ENCODE results near the gene GBP5.
"Not testable (repeated sequence)": the region's sequence is repeated elsewhere in the genome, so short reads cannot be mapped to it uniquely, and the experiment has no call there.

GBP5 gene

DNA sequence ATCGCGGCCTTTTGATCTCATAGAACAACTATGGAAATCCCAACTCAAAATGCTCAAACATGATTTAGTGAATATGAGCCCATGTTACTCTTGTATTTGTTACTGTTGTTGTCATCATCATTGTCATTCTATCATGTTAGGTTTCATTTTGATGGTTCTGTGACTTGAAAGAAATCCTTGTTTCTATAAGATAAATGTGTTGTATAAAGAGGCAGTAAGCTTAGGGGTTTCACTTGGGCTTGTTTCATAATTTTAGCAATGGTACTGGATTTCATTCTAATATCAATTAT lies 15.3 kb upstream of the GBP5 start:
- H3K4me1 Mint-ChIP-seq (ENCODE audit: low read depth) = peaks cover 60% of the 10 kb centered on the region
- H3K4me3 Mint-ChIP-seq = no peak overlapping the region
- peaks cover 29% of the 10 kb centered on the region for H3K9me3 Mint-ChIP-seq
- H3K36me3 Mint-ChIP-seq (ENCODE audit: low read depth) = peaks cover 12% of the 10 kb centered on the region
- no peaks in the 10 kb centered on the region for H3K27me3 Mint-ChIP-seq
- H3K27ac Mint-ChIP-seq = peak overlapping the region; percentile 83

DNA sequence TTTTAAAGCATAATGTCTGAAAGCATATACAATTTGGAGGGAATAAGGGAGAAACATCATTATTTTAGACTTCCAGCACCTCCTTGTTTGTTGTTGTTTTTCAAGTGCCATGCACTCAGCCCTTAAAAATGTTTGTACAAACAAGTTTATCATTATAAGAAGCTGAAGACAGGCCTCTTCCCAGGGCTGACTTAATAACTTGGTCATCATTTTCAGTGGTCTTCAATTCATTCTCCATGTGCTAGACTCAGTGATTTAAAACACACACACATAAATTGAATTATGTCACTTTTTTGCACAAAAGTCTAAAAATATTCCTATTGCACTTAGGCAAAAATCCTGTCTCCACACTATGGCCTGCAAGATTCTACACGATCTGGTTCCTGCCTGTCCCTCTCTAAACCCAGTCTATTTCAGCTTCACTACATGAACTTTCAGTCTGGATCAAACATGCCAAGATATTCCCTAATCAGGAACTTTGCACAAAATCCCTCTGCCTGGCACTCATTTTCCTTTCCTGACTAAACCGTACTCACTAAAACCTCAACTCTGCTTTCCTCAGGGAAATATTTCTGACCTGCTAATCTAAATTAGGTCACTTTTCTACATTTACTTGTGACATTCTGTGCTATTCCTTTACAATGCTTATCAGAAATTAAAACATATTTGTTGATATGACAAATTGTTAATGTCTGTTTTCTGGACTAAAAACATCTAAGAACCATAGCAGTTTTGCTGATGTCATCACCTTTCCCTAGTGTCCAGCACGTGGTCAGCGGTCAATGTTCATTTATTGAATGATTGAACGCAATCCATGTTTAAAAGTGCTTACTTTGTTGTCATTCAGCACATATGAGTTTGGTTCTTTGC lies 14.8 kb upstream of the GBP5 start:
- peaks cover 23% of the 10 kb centered on the region for H3K9me3 Mint-ChIP-seq
- H3K27ac Mint-ChIP-seq = peak overlapping the region; percentile 83
- peak overlapping the region; percentile 64 for H3K4me3 Mint-ChIP-seq
- no peaks in the 10 kb centered on the region for H3K27me3 Mint-ChIP-seq
- H3K4me1 Mint-ChIP-seq (ENCODE audit: low read depth) = peaks cover 60% of the 10 kb centered on the region
- peaks cover 8% of the 10 kb centered on the region for H3K36me3 Mint-ChIP-seq (ENCODE audit: low read depth)

DNA sequence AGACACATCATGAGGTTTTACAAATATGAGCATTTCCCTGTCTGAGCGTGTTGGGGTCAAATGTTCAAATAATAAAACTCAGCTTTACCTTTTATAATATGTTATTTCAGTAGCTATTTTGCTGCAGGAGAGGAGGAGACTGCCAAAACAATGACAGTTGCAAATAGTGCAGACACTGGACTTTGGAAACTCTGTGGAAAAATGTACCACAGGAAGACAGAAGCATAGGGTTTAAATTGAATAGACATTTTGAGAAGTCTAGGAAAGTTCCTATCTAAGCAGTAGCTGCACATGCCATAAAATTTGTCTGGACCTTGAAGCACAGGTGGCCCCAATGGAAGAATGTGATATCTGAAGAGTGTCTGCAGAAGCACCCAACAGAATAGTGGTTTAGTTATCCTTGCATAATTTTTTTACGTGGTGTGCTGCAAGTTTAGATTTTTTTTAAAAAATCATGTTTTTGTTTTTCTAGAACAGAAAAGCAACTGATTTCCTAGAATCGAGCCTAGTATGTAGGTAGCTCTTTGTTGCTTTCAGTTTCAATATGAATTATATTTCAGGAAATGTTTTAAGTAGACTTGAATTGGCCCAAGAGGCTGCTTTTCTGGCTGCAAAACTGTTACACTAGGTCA lies 14.0 kb upstream of the GBP5 start:
- Mint-ChIP-seq H3K36me3 (ENCODE audit: low read depth) (peaks cover 8% of the 10 kb centered on the region), H3K9me3 (peaks cover 18% of the 10 kb centered on the region), H3K4me1 (ENCODE audit: low read depth) (peaks cover 67% of the 10 kb centered on the region), H3K27ac (peak overlapping the region; percentile 83), H3K27me3 (no peaks in the 10 kb centered on the region), H3K4me3 (peak overlapping the region; percentile 64)

DNA sequence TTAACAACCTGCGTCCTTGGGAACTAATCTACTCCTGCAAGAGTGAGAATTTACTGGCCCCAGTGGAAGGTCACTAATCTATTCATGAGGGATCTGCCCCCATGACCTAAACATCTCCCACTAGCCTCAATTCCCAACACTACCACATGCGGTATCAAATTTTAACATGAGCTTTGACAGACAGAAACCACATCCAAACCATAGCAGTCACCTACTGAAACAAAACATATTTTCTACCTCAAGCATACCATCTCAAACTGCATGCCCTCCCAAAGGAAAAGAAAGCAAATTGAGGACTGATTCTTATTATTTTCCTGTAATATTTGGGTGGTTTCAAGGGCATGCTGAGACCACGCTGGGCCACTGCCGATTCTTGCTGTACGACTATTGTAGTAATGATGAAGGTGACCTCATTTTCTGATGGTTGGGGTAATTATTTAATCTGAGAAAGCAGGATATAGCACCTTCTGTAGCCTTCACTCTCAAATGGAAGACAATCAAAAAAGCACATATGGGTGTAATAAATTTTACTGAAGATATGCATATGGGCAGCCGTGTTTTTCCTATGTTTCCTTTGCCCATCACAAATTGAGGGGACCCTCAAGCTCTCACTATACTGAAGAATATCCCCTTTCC lies 13.2 kb upstream of the GBP5 start:
- peaks cover 74% of the 10 kb centered on the region for H3K4me1 Mint-ChIP-seq (ENCODE audit: low read depth)
- H3K4me3 Mint-ChIP-seq = peak overlapping the region; percentile 25
- peaks cover 8% of the 10 kb centered on the region for H3K36me3 Mint-ChIP-seq (ENCODE audit: low read depth)
- H3K27ac Mint-ChIP-seq = peak overlapping the region; percentile 83
- peaks cover 18% of the 10 kb centered on the region for H3K9me3 Mint-ChIP-seq
- no peaks in the 10 kb centered on the region for H3K27me3 Mint-ChIP-seq

DNA sequence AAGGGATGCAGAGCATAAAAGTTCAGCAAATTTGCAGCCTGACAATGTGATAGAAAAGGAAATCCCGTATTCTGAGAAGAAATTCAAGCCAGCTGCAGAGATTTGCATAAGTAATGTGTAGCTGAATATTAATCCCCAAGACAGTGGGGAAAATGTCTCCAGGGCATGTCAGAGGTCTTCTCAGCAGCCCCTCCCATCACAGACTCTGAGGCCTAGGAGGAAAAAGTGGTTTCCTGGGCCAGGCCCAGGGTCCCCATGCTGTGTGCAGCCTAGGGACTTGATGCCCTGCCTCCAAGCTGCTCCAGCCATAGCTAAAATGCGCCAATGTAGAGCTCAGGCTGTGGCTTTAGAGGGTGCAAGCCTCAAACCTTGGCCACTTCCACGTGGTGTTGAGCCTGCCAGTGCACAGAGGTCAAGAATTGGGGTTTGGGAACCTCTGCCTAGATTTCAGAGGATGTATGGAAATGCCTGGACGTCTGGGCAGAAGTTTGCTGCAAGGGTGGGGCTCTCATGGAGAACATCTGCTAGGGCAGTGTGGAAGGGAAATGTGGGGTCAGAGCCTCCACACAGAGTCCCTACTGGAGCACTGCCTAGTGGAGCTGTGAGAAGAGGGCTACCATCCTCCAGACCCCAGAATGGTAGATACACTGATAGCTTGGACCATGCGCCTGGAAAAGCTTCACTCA lies 11.6 kb upstream of the GBP5 start:
- not testable (repeated sequence) for H3K9me3 Mint-ChIP-seq; H3K4me3 Mint-ChIP-seq; H3K27me3 Mint-ChIP-seq; H3K36me3 Mint-ChIP-seq (ENCODE audit: low read depth); H3K27ac Mint-ChIP-seq
- H3K4me1 Mint-ChIP-seq (ENCODE audit: low read depth) = peaks cover 85% of the 10 kb centered on the region

DNA sequence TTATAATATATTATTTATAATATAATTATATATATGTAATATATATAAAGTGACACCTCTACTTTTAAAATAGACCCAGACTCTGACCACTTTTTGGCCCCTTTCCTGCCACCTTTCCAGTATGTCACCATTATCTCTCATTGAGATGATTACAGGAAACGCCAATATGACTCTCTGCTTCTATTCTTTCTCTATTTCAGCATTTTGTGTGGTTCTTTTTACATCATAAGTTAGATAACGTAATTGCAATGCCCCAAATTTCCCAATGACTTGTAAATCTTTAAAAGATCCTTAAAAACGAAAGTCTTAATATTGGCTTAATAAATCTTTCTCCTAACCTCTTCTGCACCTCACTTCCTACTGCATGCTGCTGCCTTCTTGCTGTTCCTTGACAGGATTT lies 8.1 kb upstream of the GBP5 start:
- Mint-ChIP-seq H3K4me1 (ENCODE audit: low read depth) (peaks cover 82% of the 10 kb centered on the region), H3K4me3 (no peak overlapping the region), H3K27ac (peak overlapping the region; percentile 49), H3K9me3 (peaks cover 8% of the 10 kb centered on the region), H3K36me3 (ENCODE audit: low read depth) (peaks cover 8% of the 10 kb centered on the region), H3K27me3 (no peaks in the 10 kb centered on the region)

DNA sequence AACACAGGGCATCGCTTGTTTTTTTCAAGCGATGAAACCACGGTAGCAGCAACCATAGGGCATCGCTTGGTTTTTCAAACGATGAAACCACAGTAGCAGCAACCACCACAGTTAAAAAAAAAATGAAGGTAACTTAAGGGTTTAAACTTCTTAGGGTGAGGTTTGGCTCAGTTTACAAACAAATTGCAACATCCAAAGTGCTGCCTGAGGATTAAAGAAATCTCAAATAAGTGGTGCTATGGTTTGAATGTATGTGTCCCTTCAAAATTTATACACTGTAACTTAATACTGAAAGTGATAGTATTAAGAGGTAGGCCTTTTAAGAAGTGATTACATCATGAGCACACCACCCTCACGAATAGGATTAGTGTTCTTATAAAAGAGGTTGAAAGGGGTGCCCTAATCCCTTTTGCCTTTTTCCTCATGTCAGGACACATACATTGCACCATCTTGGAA lies 6.4 kb upstream of the GBP5 start:
- Mint-ChIP-seq H3K4me3 (peak overlapping the region; percentile 55), H3K9me3 (no peaks in the 10 kb centered on the region), H3K36me3 (ENCODE audit: low read depth) (no peaks in the 10 kb centered on the region), H3K4me1 (ENCODE audit: low read depth) (peaks cover 83% of the 10 kb centered on the region), H3K27me3 (no peaks in the 10 kb centered on the region), H3K27ac (peak overlapping the region; percentile 84)

DNA sequence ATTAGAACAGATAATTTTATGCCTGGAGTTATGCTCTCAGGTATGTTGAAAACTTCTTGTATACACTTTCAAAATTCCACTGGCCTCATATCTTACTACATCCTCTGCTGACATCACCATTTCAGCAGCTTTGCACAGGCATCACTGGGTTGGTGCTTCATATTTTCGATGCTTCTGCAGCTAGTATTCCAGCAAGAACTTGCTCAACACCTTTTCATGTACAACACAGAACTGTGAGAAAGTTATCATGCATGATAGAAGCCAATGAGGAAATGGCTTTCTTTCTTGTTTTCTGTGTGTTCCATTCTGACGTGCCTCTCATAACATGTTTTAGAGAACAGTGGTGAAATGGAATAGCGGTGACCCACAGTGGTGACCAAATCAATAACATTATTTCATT lies 5.1 kb upstream of the GBP5 start:
- no peaks in the 10 kb centered on the region for H3K27me3 Mint-ChIP-seq
- peaks cover 87% of the 10 kb centered on the region for H3K4me1 Mint-ChIP-seq (ENCODE audit: low read depth)
- no peaks in the 10 kb centered on the region for H3K9me3 Mint-ChIP-seq
- H3K36me3 Mint-ChIP-seq (ENCODE audit: low read depth) = peaks cover 3% of the 10 kb centered on the region
- peak overlapping the region; percentile 81 for H3K27ac Mint-ChIP-seq
- H3K4me3 Mint-ChIP-seq = no peak overlapping the region

DNA sequence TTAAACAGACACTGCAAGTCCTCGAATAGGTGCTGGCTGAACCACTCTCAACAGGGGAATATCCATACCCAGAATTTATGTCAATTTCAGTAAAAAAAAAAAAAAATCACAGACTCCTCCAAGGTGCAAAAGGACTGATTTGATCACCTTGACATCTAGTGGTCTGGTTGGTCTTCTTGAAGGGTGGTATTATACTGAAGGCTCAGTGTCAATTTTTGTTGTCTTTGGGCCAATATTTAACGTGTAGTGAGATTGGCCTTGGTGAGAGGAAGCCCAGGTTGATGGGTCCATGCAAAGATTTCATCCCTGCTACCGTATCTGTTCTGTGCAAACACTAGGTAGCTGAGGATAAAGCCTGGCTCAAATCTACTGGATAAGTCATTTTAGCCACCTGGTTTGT lies 4.0 kb upstream of the GBP5 start:
- H3K36me3 Mint-ChIP-seq (ENCODE audit: low read depth) = peaks cover 11% of the 10 kb centered on the region
- H3K4me1 Mint-ChIP-seq (ENCODE audit: low read depth) = peaks cover 89% of the 10 kb centered on the region
- H3K9me3 Mint-ChIP-seq = no peaks in the 10 kb centered on the region
- no peak overlapping the region for H3K27ac Mint-ChIP-seq
- H3K4me3 Mint-ChIP-seq = no peak overlapping the region
- H3K27me3 Mint-ChIP-seq = no peaks in the 10 kb centered on the region

DNA sequence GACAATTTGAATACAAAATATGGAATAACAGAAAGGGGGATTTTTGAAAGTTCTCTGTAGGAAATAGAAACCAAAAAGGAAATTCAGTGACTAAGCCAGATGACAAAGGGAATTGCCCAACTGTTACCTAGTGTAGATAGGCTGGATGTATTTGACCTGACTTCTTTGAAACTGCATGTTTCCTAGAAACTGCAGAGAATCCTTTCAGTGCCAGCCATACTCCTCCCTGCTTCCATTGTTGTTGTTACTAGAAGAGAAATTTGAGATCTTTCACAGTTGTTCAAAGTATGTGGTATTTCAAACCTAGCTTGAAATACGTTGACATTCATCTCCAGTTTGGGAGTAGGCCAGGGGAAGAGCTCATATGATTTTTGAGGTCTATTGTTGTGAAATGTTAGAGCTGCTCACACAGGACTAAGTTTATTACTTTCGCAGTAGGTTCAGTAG lies 1.8 kb upstream of the GBP5 start:
- Mint-ChIP-seq H3K4me1 (ENCODE audit: low read depth) (peaks cover 90% of the 10 kb centered on the region), H3K27ac (peak overlapping the region; percentile 96), H3K27me3 (no peaks in the 10 kb centered on the region), H3K9me3 (no peaks in the 10 kb centered on the region), H3K4me3 (peak overlapping the region; percentile 81), H3K36me3 (ENCODE audit: low read depth) (peaks cover 29% of the 10 kb centered on the region)

DNA sequence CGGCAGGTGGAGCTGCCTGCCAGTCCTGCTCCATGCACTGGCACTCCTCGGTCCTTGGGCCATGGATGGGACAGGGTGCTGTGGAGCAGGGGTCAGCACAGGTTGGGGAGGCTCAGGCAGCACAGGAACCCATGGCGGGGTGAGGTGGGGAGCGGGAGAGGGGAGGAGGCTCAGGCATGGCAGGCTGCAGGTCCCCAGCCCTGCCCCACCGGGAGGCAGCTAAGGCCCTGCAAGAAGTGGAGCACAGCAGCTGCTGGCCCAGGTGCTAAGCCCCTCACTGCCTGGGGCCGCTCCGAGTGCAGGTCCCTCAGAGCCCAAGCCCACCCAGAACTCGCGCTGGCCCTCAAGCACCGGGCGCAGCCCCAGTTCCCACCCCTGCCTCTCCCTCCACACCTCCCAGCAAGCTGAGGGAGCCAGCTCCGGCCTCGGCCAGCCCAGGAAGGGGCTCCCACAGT lies 691 bp upstream of the GBP5 start:
- peak overlapping the region; percentile 98 for H3K27ac Mint-ChIP-seq
- no peaks in the 10 kb centered on the region for H3K27me3 Mint-ChIP-seq
- H3K4me1 Mint-ChIP-seq (ENCODE audit: low read depth) = peaks cover 89% of the 10 kb centered on the region
- peaks cover 40% of the 10 kb centered on the region for H3K36me3 Mint-ChIP-seq (ENCODE audit: low read depth)
- H3K9me3 Mint-ChIP-seq = no peaks in the 10 kb centered on the region
- H3K4me3 Mint-ChIP-seq = peak overlapping the region; percentile 100

DNA sequence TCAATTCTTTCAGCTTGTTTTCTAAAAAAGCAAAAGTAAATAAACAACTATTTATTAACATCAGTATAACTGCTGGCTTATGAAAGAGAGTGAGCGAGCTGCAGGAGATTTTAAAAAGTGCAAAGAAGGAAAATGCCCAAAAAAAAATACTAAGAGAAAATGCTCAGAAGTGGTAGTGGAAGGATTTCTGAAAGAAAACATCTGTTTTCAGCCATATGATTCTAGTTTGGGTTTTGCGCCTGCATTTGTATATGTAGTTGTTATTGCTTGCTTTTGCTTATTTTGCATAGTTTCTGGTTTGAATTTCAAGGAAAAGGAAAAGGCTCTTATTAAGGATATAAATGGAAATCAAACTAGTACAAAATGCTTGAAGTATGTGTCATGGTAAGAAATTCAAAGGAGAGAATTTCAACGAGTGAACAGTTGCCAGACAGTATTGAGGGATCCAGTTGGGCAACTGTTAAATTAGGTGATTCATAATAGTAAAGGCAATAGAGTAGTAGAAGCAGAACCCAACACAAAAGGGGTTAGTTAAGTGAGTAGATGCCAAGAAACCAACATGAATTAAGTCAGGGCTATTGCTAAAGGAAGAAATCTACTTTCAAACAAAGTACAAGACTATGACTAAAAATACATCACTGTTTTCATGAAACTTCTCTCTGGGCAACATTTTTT lies 1.2 kb downstream of the GBP5 start:
- H3K4me1 Mint-ChIP-seq (ENCODE audit: low read depth) = peaks cover 85% of the 10 kb centered on the region
- H3K27ac Mint-ChIP-seq = peak overlapping the region; percentile 98

DNA sequence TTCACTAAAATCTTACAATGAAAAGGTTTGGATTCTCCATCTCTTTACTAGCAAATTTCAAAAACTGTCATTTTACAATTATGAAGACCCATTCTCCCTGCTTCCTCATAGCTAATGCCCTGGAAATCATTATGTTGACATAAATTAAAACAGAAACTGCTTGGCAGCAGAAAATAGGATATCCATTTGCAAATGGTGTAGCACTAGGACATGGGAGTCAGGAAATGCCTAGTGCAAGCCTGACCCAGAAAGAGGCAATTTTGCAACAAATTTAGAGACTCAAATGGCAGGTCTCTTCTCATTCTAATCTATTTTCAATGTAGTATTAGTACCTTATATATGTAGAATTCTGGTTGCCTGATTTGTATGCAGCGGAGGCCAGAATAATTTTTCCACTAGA lies 2.2 kb downstream of the GBP5 start:
- H3K36me3 Mint-ChIP-seq (ENCODE audit: low read depth) = peaks cover 68% of the 10 kb centered on the region
- peaks cover 83% of the 10 kb centered on the region for H3K4me1 Mint-ChIP-seq (ENCODE audit: low read depth)
- no peaks in the 10 kb centered on the region for H3K27me3 Mint-ChIP-seq
- H3K27ac Mint-ChIP-seq = peak overlapping the region; percentile 51
- H3K9me3 Mint-ChIP-seq = no peaks in the 10 kb centered on the region
- peak overlapping the region; percentile 100 for H3K4me3 Mint-ChIP-seq

More for the DNA sequence above, 1.2 kb downstream of the GBP5 start:
- Mint-ChIP-seq H3K4me3 (peak overlapping the region; percentile 100), H3K27me3 (no peaks in the 10 kb centered on the region), H3K36me3 (ENCODE audit: low read depth) (peaks cover 57% of the 10 kb centered on the region), H3K9me3 (no peaks in the 10 kb centered on the region)

DNA sequence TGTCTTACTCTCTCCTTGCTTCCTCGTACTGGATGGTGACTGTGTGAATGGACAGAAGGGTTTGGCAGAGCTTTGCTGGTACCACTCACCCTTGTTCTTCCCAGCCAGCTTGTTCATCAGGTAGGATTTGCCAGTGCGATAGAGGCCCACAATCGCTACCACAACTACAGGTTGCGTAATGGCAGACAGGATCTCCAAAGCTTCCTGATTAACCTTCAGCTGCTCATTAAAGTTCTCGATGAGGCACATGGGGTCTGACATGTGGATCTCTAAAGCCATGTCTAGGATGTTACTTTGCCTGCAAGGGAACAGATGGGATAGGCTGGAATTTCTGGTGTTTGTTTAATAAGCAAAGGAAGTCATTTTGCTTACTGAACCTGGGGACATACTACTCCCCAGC lies 3.4 kb downstream of the GBP5 start:
- Mint-ChIP-seq H3K4me1 (ENCODE audit: low read depth) (peaks cover 75% of the 10 kb centered on the region), H3K4me3 (peak overlapping the region; percentile 100), H3K36me3 (ENCODE audit: low read depth) (peaks cover 79% of the 10 kb centered on the region), H3K9me3 (no peaks in the 10 kb centered on the region), H3K27ac (no peak overlapping the region), H3K27me3 (no peaks in the 10 kb centered on the region)
